ENCODE data around the gene NOTCH4. TPM values are rescaled to one million over a fixed set of nuclear protein-coding genes. Genes with fewer than 3 reads are reported as not detected.

NOTCH4 gene
- 3.1 and 5.8 TPM in 2 replicates for total RNA-seq (2011; cell fraction: chromatin; rRNA removed; ENCODE audit: low replicate concordance)
- 4.2 TPM in 2 replicates for total RNA-seq (2011; cell fraction: nucleolus; rRNA removed)
- total RNA-seq (2011; cell fraction: nucleoplasm; rRNA removed): 4.0 and 6.0 TPM in 2 replicates
- total RNA-seq (2014; rRNA removed) (2.7 and 3.5 TPM in 2 replicates), total RNA-seq (2014; rRNA removed; fragmentation: Illumina TruSeq; extraction: Trizol) (0.95 and 1.4 TPM in 2 replicates), total RNA-seq (2015; rRNA removed; fragmentation: Illumina TruSeq; extraction: Trizol) (1.7 and 1.9 TPM in 2 replicates), total RNA-seq (2021) (2.7 and 3.4 TPM in 2 replicates), polyA plus RNA-seq (2011; rRNA removed) (1.1 and 2.0 TPM in 2 replicates), polyA plus RNA-seq (2014; fragmentation: Illumina TruSeq; extraction: Trizol) (1.3 and 1.4 TPM in 2 replicates), polyA plus RNA-seq (2014; fragmentation: Nextera tagmentation; extraction: Ambion mirVana) (under 1 TPM; 0.24 to 0.50 TPM), polyA plus RNA-seq (2014; rRNA removed) (2.6 and 4.3 TPM in 2 replicates), polyA minus RNA-seq (2011; rRNA and poly(A)+ RNA removed) (1.2 and 1.6 TPM in 2 replicates), Bru-seq, nascent RNA (percentile 28 among the genes with signal in this experiment), BruChase-seq, experiment 1, labeled RNA remaining after a 2-hour chase (percentile 10 among the genes with signal in this experiment), BruChase-seq, experiment 2, labeled RNA remaining after a 6-hour chase (percentile 25 among the genes with signal in this experiment)
- polyA plus RNA-seq (2011; cell fraction: cytosol; rRNA removed): 1.5 and 1.6 TPM in 2 replicates
- 1.7 and 3.0 TPM in 2 replicates for polyA plus RNA-seq (2011; cell fraction: nucleus; rRNA removed)
- 1.4 and 2.2 TPM in 2 replicates for polyA plus RNA-seq (2012)
- polyA minus RNA-seq (2011; cell fraction: cytosol; rRNA and poly(A)+ RNA removed): not detected in 2 replicates
- 2.7 and 3.2 TPM in 2 replicates for polyA minus RNA-seq (2011; cell fraction: nucleus; rRNA and poly(A)+ RNA removed)
- long read RNA-seq, experiment 1, partial matches to known transcripts: 0 of 1 reads
- long read RNA-seq, experiment 1, other reads (novel, unspliced or antisense): 1 of 1 reads
- long read RNA-seq, experiment 2, partial matches to known transcripts: 5 of 6 reads
- long read RNA-seq, experiment 2, other reads (novel, unspliced or antisense): 1 of 6 reads
- long read RNA-seq, experiment 3, partial matches to known transcripts: 2 of 2 reads
- long read RNA-seq, experiment 3, other reads (novel, unspliced or antisense): 0 of 2 reads

- no peak within 1 kb of the TSS for H2AFZ ChIP-seq (ENCODE audit: low read depth, low read length)
- peaks cover 28 to 54% of the 10 kb centered on the region in 2 experiments; a peak in 4 of 5 replicates for H3K27me3 ChIP-seq (ENCODE audit: control insufficient read depth in 2 of 2, insufficient read depth in 2 of 2, low read length in 2 of 2)
- ATAC-seq (no peak), FAIRE-seq (no peak), DNase-seq (ENCODE audit: extremely low read depth in 1 of 4, low spot score in 3 of 4) (no peak)
- 0 out of 4 replicates have a peak within 1 kb of the TSS, but pooled peaks of 1 of the 2 experiments have one; percentile 47 for H3K9ac ChIP-seq (ENCODE audit: insufficient read depth in 1 of 2, low read depth in 2 of 2, low read length in 2 of 2)
- peaks cover 0 to 4% of the 10 kb centered on the region in 2 experiments; a peak in 3 of 5 replicates for H3K4me1 ChIP-seq (replicated peaks in 1 of 2; ENCODE audit: control insufficient read depth in 2 of 2, insufficient read depth in 2 of 2, low read length in 2 of 2)
- BruUV-seq (replicated peaks): no TSS peak
- no peaks in the 10 kb centered on the region; the same call in none of the 2 replicates for H4K20me1 ChIP-seq (replicated peaks; ENCODE audit: control insufficient read depth, insufficient read depth, low read length)
- no peaks in the 10 kb centered on the region for H3K9me1 ChIP-seq (ENCODE audit: control insufficient read depth, insufficient read depth, low read length)
- in situ Hi-C loops (cut with MboI) (no loop called here), intact Hi-C loops (cut with micrococcal nuclease) (no loop called here)
- peak; percentile 3 for TF ChIP-seq HNRNPLL (IDR thresholded peaks at IDR 0.05; ENCODE audit: low read depth, low read length, poor library complexity, severe bottlenecking)
- TF ChIP-seq TEAD2 (tag; IDR thresholded peaks at IDR 0.05): no peak
- no peak within 1 kb of the TSS for H3K27ac ChIP-seq (ENCODE audit: extremely low read depth, low read depth, low read length)
- no peaks in the 10 kb centered on the region for H3K79me2 ChIP-seq (ENCODE audit: control insufficient read depth, insufficient read depth, low read length)
- POLR2A ChIA-PET: interaction anchor here (0.6 kb wide), 1 partner anchor 164 kb away, joined by 3 read pairs; no protein-coding TSS in a partner anchor
- H3K36me3 ChIP-seq (ENCODE audit: control insufficient read depth, insufficient read depth, low read length): no peaks in the 10 kb centered on the region
- WGBS (ENCODE audit: insufficient coverage, low coverage, missing lambda C conversion rate): 8% methylated on average over 20 of the region's 20 CpGs
- H3K4me2 ChIP-seq (ENCODE audit: insufficient read depth, low read length): no peak within 1 kb of the TSS
- H3K9me3 ChIP-seq (replicated peaks; ENCODE audit: control insufficient read depth, insufficient read depth, low read depth, low read length): no peaks in the 10 kb centered on the region
- no peak within 1 kb of the TSS for H3K4me3 ChIP-seq
- CTCF ChIA-PET (ENCODE audit: low intra/inter-chr PET ratio): interaction anchor here (0.6 kb wide), 1 partner anchor 175 kb away, joined by 3 read pairs; no protein-coding TSS in a partner anchor
These were observed at the start of gene NOTCH4 for GRCh38 chr6:32223258-32224235. Gene NOTCH4 (minus strand): TSS chr6:32224067. CDS start chr6:32223928, 139 bp downstream.

All from K562 (cell line).